Measurements from ENCODE around the gene CAPS. TPM values are rescaled to one million over a fixed set of nuclear protein-coding genes. Genes with fewer than 3 reads are reported as not detected.

The CAPS gene
- total and polyA plus RNA-seq, 10 donors: 14.7 to 61.8 (median 18.7) TPM

DNA sequence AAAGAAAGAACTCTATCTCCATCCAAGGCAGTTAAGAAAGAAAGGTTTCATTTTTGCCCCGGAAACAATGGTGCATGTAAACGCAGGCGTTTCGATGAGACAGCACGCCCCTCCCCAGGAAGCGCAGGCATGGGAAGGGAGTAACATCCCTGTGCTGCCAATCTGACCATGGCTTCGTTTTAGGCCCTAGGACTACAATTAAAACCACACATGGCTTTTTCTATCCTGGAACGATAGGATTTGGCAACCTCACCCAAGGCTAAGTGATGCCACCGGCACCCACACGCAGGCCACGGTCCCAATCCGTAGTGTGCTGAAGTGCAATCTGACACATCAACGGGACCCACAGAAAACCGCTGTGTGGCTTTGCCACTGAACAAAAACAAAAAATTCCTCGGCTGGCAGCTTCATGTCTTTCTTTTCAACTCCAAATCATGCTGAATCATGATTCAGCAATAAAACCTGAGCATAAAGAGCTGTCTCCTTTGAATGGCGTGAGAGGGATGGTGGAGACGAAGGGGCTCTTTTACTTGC, 39.7 kb downstream of the CAPS start:
- DNase-seq: no peak
- H3K4me1 ChIP-seq: peaks cover 66 to 100% (median 91%) of the 10 kb centered on the region in 6 donors
- intact Hi-C loops (cut with DNase I; ENCODE audit: low total_unique reads): no loop called here
- no peaks in the 10 kb centered on the region for H3K27me3 ChIP-seq (replicated peaks in 1 of 7)
- peak overlapping the region in 7 of 8 donors; percentile 29 to 87 (median 52) for H3K27ac ChIP-seq
- TF ChIP-seq, protein P1, sequence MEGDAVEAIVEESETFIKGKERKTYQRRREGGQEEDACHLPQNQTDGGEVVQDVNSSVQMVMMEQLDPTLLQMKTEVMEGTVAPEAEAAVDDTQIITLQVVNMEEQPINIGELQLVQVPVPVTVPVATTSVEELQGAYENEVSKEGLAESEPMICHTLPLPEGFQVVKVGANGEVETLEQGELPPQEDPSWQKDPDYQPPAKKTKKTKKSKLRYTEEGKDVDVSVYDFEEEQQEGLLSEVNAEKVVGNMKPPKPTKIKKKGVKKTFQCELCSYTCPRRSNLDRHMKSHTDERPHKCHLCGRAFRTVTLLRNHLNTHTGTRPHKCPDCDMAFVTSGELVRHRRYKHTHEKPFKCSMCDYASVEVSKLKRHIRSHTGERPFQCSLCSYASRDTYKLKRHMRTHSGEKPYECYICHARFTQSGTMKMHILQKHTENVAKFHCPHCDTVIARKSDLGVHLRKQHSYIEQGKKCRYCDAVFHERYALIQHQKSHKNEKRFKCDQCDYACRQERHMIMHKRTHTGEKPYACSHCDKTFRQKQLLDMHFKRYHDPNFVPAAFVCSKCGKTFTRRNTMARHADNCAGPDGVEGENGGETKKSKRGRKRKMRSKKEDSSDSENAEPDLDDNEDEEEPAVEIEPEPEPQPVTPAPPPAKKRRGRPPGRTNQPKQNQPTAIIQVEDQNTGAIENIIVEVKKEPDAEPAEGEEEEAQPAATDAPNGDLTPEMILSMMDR (IDR thresholded peaks at IDR 0.05 in 8 of 11, conservative IDR thresholded peaks at IDR 0.05 in 3 of 11): no peak
- TF ChIP-seq POLR2AphosphoS5 (IDR thresholded peaks at IDR 0.05): peak in 1 of 3 donors; percentile 10
- H3K4me3 ChIP-seq: peak overlapping the region in 1 of 8 donors; percentile 38
- peaks cover 0 to 50% (median 0%) of the 10 kb centered on the region in 6 donors for H3K36me3 ChIP-seq
- 26 to 35% (median 33%) methylated on average over 17 of the region's 17 CpGs for WGBS, 5 donors
- no peaks in the 10 kb centered on the region for H3K9me3 ChIP-seq

DNA sequence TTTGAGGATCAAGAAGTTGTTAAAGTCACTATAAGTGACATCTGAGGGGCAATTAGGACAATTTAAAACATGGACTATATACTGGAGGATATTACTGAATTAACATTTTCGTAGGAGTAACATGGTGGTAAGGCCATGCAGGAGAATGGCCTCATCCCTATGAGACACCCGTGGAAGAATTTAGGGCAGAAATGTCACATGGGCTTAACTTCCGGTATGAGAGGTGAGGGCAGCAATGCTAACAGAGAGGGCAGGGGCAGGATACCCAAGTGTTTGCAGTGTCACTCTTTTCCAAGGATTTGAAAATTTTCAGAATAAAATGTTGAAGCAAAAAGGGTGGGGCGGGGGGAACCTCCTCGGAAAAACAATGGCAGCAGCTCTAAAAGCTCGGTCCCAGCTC, 40.2 kb downstream of the CAPS start:
- H3K4me1 ChIP-seq: peaks cover 69 to 100% (median 91%) of the 10 kb centered on the region in 6 donors
- no peaks in the 10 kb centered on the region for H3K27me3 ChIP-seq (replicated peaks in 1 of 7)
- peaks cover 0 to 47% (median 0%) of the 10 kb centered on the region in 6 donors for H3K36me3 ChIP-seq
- DNase-seq: no peak
- WGBS, 5 donors: 59 to 72% (median 61%) methylated on average over 6 of the region's 6 CpGs
- TF ChIP-seq POLR2A (IDR thresholded peaks at IDR 0.05): no peak
- no peak for TF ChIP-seq POLR2AphosphoS5 (IDR thresholded peaks at IDR 0.05)
- TF ChIP-seq, protein P1 (IDR thresholded peaks at IDR 0.05 in 8 of 11, conservative IDR thresholded peaks at IDR 0.05 in 3 of 11): no peak
- peak overlapping the region in 1 of 8 donors; percentile 38 for H3K4me3 ChIP-seq
- peak overlapping the region; percentile 11 to 87 (median 50) for H3K27ac ChIP-seq
- intact Hi-C loops (cut with DNase I; ENCODE audit: low total_unique reads): no loop called here
- no peaks in the 10 kb centered on the region for H3K9me3 ChIP-seq

DNA sequence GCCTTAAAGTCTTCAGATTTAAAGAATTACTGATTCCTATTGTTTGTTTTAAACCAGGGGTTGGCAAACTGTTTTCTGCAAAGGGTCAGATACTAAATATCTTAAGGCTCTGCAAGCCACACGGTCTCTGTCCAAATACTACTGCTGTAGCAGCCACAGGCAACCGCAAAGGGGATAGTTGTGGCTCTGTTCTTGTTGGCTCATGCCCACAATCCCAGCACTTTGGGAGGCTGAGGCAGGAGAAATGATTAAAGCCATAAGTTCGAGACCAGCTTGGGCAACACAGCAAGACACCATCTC, 41.5 kb downstream of the CAPS start:
- Histone ChIP-seq H3K27me3 (replicated peaks in 1 of 7) (no peaks in the 10 kb centered on the region), H3K4me1 (peaks cover 68 to 100% (median 91%) of the 10 kb centered on the region in 6 donors), H3K36me3 (peaks cover 0 to 34% (median 0%) of the 10 kb centered on the region in 6 donors), H3K9me3 (no peaks in the 10 kb centered on the region), H3K27ac (peak overlapping the region in 4 of 8 donors; percentile 48 to 87 (median 85)), H3K4me3 (no peak overlapping the region)
- WGBS, 5 donors: 56 to 92% (median 89%) methylated on average over 3 of the region's 3 CpGs
- no peak for DNase-seq
- intact Hi-C loops (cut with DNase I; ENCODE audit: low total_unique reads): no loop called here
- TF ChIP-seq POLR2A (IDR thresholded peaks at IDR 0.05) (no peak), POLR2AphosphoS5 (IDR thresholded peaks at IDR 0.05) (no peak)
- TF ChIP-seq, protein P1 (IDR thresholded peaks at IDR 0.05 in 8 of 11, conservative IDR thresholded peaks at IDR 0.05 in 3 of 11): no peak

DNA sequence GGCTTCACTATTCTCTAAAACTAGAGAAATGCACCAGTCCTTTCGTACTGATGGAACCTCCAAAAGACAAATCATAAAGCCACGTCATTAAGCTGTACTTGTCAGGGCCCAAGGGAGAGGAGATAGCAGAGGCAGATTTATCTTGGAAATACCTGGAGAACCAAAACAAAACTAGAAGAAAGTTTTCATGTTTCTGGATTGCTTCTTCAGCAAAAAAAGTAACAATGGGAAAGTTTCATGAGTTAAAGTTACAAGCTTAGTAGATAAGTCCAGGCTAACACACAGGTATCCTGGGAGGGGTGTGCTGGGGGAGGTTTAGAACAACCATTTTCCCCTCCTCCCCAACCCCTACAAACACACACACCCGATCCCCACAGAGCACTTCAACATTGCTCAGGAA, 42.3 kb downstream of the CAPS start:
- H3K27me3 ChIP-seq (replicated peaks in 1 of 7): no peaks in the 10 kb centered on the region
- H3K9me3 ChIP-seq: no peaks in the 10 kb centered on the region
- peak overlapping the region in 1 of 8 donors; percentile 7 for H3K27ac ChIP-seq
- TF ChIP-seq, protein P1 (IDR thresholded peaks at IDR 0.05 in 8 of 11, conservative IDR thresholded peaks at IDR 0.05 in 3 of 11): no peak
- TF ChIP-seq POLR2A (IDR thresholded peaks at IDR 0.05) (no peak), POLR2AphosphoS5 (IDR thresholded peaks at IDR 0.05) (no peak)
- no peak for DNase-seq
- WGBS, 5 donors: 63 to 86% (median 82%) methylated on average over 3 of the region's 3 CpGs
- H3K4me3 ChIP-seq: no peak overlapping the region
- peaks cover 68 to 100% (median 91%) of the 10 kb centered on the region in 6 donors for H3K4me1 ChIP-seq
- intact Hi-C loops (cut with DNase I; ENCODE audit: low total_unique reads): no loop called here
- H3K36me3 ChIP-seq: peaks cover 0 to 28% (median 0%) of the 10 kb centered on the region in 6 donors
